Mucosa of stomach (tissue), 1 donor: ENCODE data around the gene AGPAT1.

Experiments used
- H3K27me3 ChIP-seq: one replicate; pipeline ENCODE4 v1.7.0; 2013; ENCODE audit warnings: mild to moderate bottlenecking, low read length; ENCODE audit not compliant: control insufficient read depth, insufficient read depth
- H3K36me3 ChIP-seq: one replicate; pipeline ENCODE4 v1.7.0; 2013; ENCODE audit warnings: low read length; ENCODE audit not compliant: control insufficient read depth, insufficient read depth
- H3K4me1 ChIP-seq: one replicate; pipeline ENCODE4 v1.7.0; 2013; ENCODE audit warnings: mild to moderate bottlenecking, low read length; ENCODE audit not compliant: control insufficient read depth, insufficient read depth
- H3K4me3 ChIP-seq: one replicate; pipeline ENCODE4 v1.7.0; 2013; ENCODE audit warnings: low read length
- H3K9ac ChIP-seq: one replicate; pipeline ENCODE4 v1.7.0; 2013; ENCODE audit warnings: mild to moderate bottlenecking, low read length, moderate library complexity
- H3K9me3 ChIP-seq: one replicate; pipeline ENCODE4 v1.7.0; 2013; ENCODE audit warnings: mild to moderate bottlenecking, low read length, moderate library complexity; ENCODE audit not compliant: control insufficient read depth
- donor health status: Pancreatic carcinoma.

AGPAT1 gene

DNA sequence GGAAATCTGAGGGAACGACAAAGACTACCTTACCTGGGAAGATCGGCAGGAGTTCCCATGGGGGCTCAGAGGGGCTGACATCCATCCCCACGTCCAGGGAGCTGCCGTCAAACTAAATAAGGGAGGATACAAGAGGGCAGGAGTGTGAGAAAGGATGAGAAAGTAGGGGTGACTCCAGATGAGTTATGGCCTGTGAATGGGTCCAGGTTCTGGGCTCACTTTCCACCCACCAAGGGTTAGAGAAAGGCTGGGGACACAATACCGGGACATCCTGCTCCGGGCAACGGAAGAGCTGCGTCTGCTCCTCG is 48.5 kb downstream of the AGPAT1 start:
- H3K36me3 ChIP-seq = peaks cover 7% of the 10 kb centered on the region
- peak overlapping the region; percentile 87 for H3K9ac ChIP-seq
- H3K27me3 ChIP-seq = no peaks in the 10 kb centered on the region
- H3K4me1 ChIP-seq = peaks cover 22% of the 10 kb centered on the region
- H3K9me3 ChIP-seq = no peaks in the 10 kb centered on the region
- H3K4me3 ChIP-seq = peak overlapping the region; percentile 60

DNA sequence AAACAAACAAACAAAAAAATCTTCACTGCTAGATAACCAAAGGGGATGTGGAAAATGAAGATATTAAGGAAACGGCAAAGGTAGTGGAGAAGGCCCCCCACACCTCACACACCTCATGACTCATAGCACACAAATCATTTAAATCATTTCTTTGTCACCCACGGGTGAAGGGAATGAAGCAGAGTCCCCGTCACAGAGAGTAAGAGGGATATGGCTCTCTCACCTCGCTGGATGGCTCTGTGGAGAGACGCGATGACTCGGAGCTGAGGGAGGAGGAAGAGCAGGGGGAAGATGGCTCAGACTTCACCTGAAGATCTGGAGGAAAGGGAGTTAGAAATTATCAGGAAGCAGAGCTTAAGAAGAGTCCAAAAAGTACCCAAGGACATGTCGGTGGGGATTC is 49.0 kb downstream of the AGPAT1 start:
- Histone ChIP-seq H3K9me3 (no peaks in the 10 kb centered on the region), H3K4me3 (peak overlapping the region; percentile 60), H3K4me1 (peaks cover 22% of the 10 kb centered on the region), H3K9ac (peak overlapping the region; percentile 87), H3K27me3 (no peaks in the 10 kb centered on the region), H3K36me3 (peaks cover 7% of the 10 kb centered on the region)

DNA sequence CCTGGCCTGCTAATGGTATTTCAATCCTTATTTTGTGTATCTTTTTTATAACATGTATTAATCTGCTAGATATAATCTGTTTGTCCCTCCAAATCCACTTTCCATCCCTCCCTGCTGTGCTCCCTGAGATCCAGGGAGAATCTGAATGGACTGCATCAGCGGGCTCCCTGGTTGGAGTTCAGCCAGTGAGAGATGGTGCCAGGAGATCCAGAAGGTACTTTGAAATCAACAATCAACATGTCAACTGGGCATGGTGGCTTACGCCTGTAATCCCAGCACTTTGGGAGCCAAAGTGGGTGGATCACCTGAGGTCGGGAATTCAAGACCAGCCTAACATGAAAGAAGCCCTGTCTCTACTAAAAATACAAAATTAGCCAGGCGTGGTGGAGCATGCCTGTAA is 52.2 kb downstream of the AGPAT1 start:
- H3K9me3 ChIP-seq = no peaks in the 10 kb centered on the region
- H3K4me3 ChIP-seq = no peak overlapping the region
- peaks cover 14% of the 10 kb centered on the region for H3K36me3 ChIP-seq
- no peak overlapping the region for H3K9ac ChIP-seq
- peaks cover 23% of the 10 kb centered on the region for H3K4me1 ChIP-seq
- no peaks in the 10 kb centered on the region for H3K27me3 ChIP-seq

DNA sequence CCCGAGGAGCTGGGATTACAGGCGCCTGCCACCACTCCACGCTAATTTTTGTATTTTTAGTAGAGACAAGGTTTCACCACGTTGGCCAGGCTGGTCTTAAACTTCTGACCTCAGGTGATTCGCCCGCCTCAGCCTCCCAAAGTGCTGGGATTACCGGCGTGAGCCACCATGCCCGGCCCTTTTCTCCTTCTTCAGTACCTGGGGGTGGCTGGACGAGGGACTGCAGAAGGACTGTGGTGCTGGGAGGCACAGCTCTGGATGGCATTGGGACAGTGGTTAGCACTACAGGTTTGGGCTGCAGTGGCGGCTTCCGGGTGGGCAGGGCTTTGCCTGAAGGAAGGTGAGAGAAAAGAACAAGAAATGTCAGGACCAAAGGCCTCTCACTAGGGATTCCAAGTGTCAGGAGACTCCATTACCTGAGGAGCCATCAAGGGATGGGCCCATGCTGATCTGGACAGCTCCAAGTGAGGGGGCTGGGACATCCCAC is 55.3 kb downstream of the AGPAT1 start:
- Histone ChIP-seq H3K9me3 (no peaks in the 10 kb centered on the region), H3K27me3 (no peaks in the 10 kb centered on the region), H3K4me3 (no peak overlapping the region), H3K36me3 (peaks cover 26% of the 10 kb centered on the region), H3K4me1 (peaks cover 11% of the 10 kb centered on the region), H3K9ac (no peak overlapping the region)

DNA sequence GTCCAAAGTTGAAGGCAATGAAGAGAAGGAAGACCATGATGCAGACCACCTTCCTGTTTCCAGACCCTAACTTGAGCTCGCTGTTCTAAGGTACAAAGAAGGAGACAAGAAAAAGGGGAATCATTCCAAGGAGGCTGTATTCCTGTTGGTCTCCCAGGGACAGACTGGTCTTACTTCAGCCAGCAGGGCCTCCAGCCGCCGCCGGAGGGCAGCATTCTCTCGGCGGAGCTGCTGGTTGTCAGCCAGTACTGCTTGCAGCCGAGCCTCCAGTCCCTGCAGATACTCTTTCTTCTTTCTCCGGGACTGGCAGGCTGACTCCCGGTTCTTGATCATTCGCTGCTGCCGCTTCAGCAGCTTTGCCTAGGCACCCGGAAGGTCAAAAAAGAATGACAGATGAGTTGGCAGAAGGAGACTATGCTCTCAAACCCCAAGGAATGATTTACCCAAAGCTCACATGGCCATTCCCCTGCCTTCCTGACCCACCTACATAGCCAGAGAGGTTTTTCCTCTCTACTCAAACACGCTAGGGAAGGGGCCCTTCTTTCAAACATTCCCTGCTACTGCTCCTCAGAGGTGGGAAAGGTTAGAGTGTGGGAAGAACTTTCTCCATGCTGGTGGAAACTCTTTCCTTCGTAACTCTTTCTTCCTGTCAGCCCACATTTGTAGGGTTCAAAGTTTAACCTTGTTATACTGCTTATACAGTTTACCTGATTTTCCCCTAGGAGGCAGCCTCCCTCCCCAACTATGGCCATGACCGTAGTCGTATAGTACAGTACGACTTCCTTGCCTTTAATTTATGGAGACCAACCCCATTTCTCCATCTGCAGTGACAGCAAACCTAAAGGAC is 56.9 kb downstream of the AGPAT1 start:
- Histone ChIP-seq H3K36me3 (peaks cover 19% of the 10 kb centered on the region), H3K4me1 (peaks cover 11% of the 10 kb centered on the region), H3K9me3 (no peaks in the 10 kb centered on the region), H3K9ac (peak overlapping the region; percentile 32), H3K4me3 (no peak overlapping the region), H3K27me3 (no peaks in the 10 kb centered on the region)
